ENCODE measurements around the gene MAPK8.

Gene MAPK8

GRCh38 chr10:48364659-48365405, 58.4 kb downstream of the MAPK8 start:
- no peak for DNase-seq
- no peaks in the 10 kb centered on the region; the same call in 1 of the 2 replicates for H3K36me3 ChIP-seq
- H3K4me3 ChIP-seq (ENCODE audit: low read depth, low read length) = no peak overlapping the region
- H3K27ac ChIP-seq = no peak overlapping the region
- TF ChIP-seq CTCF (IDR thresholded peaks at IDR 0.05; ENCODE audit: low read depth, low read length) = no peak
- H3K27me3 ChIP-seq (ENCODE audit: insufficient read depth, low read depth, severe bottlenecking) = no peaks in the 10 kb centered on the region
- no peaks in the 10 kb centered on the region for H3K9me3 ChIP-seq (ENCODE audit: severe bottlenecking)

DNA sequence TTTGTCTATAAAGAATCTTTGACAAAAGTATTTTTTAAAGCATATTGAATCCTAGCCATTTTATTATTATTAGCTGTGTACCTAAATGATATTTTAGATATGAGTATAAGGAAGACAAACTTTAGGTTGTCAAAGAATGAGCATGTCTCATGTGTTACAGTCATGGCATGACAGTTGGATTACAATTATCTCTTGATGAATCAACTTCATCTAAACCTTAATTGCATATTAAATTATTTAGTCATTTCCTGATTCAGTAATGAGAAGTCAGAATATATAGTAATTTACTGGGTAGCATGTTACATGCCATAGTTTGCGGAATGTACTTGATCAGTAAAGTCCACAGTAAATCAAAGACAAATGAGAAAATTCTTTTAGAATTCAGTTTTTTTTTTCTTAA, 59.2 kb downstream of the MAPK8 start:
- DNase-seq = no peak
- Histone ChIP-seq H3K4me3 (ENCODE audit: low read depth, low read length) (no peak overlapping the region), H3K27ac (no peak overlapping the region), H3K9me3 (ENCODE audit: severe bottlenecking) (no peaks in the 10 kb centered on the region), H3K36me3 (no peaks in the 10 kb centered on the region; the same call in 1 of the 2 replicates), H3K27me3 (ENCODE audit: insufficient read depth, low read depth, severe bottlenecking) (no peaks in the 10 kb centered on the region)
- no peak for TF ChIP-seq CTCF (IDR thresholded peaks at IDR 0.05; ENCODE audit: low read depth, low read length)

DNA sequence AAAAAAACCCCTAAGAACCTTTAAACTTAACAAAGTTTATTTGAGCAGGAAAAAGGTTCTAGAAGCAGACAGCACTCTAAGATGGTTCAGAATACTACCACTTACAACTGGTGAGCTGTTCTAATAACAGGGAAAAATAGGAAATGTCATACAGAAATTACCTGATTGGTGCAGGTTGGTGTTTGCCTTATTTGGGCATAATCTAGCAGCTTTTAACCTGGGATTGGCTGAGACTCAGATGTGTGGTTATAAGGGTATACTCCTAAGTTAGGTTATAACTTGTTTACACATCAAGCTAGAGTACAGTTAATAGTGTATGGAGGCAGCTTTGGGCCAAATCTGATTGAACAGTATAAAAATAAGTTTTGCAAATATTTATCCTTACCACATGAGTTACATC, 59.8 kb downstream of the MAPK8 start:
- no peak for DNase-seq
- H3K4me3 ChIP-seq (ENCODE audit: low read depth, low read length) = no peak overlapping the region
- H3K36me3 ChIP-seq = no peaks in the 10 kb centered on the region; the same call in 1 of the 2 replicates
- no peaks in the 10 kb centered on the region for H3K9me3 ChIP-seq (ENCODE audit: severe bottlenecking)
- TF ChIP-seq CTCF (IDR thresholded peaks at IDR 0.05; ENCODE audit: low read depth, low read length) = no peak
- no peaks in the 10 kb centered on the region for H3K27me3 ChIP-seq (ENCODE audit: insufficient read depth, low read depth, severe bottlenecking)
- no peak overlapping the region for H3K27ac ChIP-seq

DNA sequence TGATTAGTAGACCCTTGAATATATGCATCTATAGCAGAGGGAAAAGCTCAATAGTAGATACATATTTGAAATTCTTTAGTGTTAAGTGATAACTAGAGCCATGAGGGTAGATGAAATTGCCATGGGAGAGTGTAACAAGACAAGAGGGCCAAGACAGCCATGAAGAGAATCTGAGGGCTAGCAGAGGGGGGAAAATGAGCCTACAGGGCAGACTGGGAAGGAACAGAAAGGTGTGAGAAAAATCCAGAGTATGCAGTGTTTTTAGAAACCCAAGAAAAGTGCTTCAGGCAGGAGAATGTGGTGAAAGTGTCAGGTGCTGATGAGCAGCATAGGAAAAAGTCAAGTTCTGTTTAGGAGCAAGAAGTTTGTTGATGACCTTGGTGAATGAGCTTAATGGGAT, 63.0 kb downstream of the MAPK8 start:
- H3K27me3 ChIP-seq (ENCODE audit: insufficient read depth, low read depth, severe bottlenecking) = no peaks in the 10 kb centered on the region
- no peak overlapping the region for H3K4me3 ChIP-seq (ENCODE audit: low read depth, low read length)
- TF ChIP-seq CTCF (IDR thresholded peaks at IDR 0.05; ENCODE audit: low read depth, low read length) = no peak
- H3K9me3 ChIP-seq (ENCODE audit: severe bottlenecking) = no peaks in the 10 kb centered on the region
- H3K36me3 ChIP-seq = peaks cover 6% of the 10 kb centered on the region
- no peak overlapping the region for H3K27ac ChIP-seq
- no peak for DNase-seq

GRCh38 chr10:48377751-48378530, 71.5 kb downstream of the MAPK8 start:
- no peak for TF ChIP-seq CTCF (IDR thresholded peaks at IDR 0.05; ENCODE audit: low read depth, low read length)
- H3K9me3 ChIP-seq (ENCODE audit: severe bottlenecking) = no peaks in the 10 kb centered on the region
- no peak for DNase-seq
- no peaks in the 10 kb centered on the region for H3K27me3 ChIP-seq (ENCODE audit: insufficient read depth, low read depth, severe bottlenecking)
- no peak overlapping the region for H3K4me3 ChIP-seq (ENCODE audit: low read depth, low read length)
- no peak overlapping the region for H3K27ac ChIP-seq
- H3K36me3 ChIP-seq = no peaks in the 10 kb centered on the region

Measured in WERI-Rb-1 (cell line).